Ishikawa (cell line): ENCODE data around the gene QPCTL.

ENCODE experiments used
- CEBPB ChIP-seq: IDR thresholded peaks from 2 replicates; pipeline ENCODE4 v1.6.1; 2012
- CREB1 ChIP-seq: IDR thresholded peaks from 2 replicates; pipeline ENCODE4 v1.6.1; 2012; ENCODE audit warnings: low read depth
- EP300 ChIP-seq: IDR thresholded peaks from 2 replicates; pipeline ENCODE4 v1.6.1; 2012; ENCODE audit warnings: borderline replicate concordance
- FOXM1 ChIP-seq: IDR thresholded peaks from 2 replicates; pipeline ENCODE4 v1.6.1; 2012; ENCODE audit warnings: low read depth, borderline replicate concordance
- RAD21 ChIP-seq: IDR thresholded peaks from 2 replicates; pipeline ENCODE4 v1.6.1; 2012; ENCODE audit warnings: low read depth
- TAF1 ChIP-seq: IDR thresholded peaks from 2 replicates; pipeline ENCODE4 v1.6.1; 2012; ENCODE audit warnings: low read depth, mild to moderate bottlenecking
- TCF12 ChIP-seq: IDR thresholded peaks from 2 replicates; pipeline ENCODE4 v1.6.1; 2012; ENCODE audit warnings: low read depth
- TF ChIP-seq, protein P1 (sequence below): IDR thresholded peaks from 2 replicates; pipeline ENCODE4 v1.6.1; 2012
- TF ChIP-seq, protein P2 (sequence below): IDR thresholded peaks from 2 replicates; pipeline ENCODE4 v1.6.1; 2012; ENCODE audit warnings: low read depth, mild to moderate bottlenecking

DNA sequence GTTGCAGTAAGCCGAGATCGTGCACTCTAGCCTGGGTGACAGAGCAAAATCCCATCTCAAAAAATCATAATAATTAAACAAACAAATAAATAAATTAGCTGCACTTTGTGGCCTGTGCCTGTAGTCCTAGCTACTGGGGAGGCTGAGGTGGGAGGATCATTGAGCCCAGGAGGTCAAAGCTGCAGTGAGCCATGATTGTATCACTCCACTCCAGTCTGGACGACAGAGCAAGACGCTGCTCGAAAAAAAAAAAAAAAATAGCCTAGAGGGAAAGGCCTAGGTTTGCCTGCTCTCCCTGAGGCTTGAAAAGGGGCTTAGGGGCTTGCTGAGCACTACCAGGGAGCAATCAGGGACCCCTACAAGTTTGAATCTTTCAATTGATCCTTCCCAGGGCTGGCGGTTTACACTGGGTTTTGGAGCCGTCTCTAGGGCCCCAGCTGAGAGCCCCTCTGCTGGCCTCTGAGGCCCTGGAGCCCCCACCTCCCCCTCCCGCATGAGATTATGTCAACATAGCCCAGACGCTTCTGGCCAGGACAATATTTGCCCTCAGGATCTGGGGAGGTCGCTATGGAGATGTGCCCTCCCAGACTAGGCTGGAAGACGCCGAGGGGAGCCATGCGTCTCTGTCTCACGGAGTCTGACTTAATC is 34.8 kb upstream of the QPCTL start:
- TF ChIP-seq CEBPB (no peak), CREB1 (no peak), EP300 (no peak), TAF1 (no peak), RAD21 (no peak), TCF12 (no peak), FOXM1 (no peak)
- TF ChIP-seq, protein P1, sequence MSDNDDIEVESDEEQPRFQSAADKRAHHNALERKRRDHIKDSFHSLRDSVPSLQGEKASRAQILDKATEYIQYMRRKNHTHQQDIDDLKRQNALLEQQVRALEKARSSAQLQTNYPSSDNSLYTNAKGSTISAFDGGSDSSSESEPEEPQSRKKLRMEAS = no peak
- TF ChIP-seq, protein P2, sequence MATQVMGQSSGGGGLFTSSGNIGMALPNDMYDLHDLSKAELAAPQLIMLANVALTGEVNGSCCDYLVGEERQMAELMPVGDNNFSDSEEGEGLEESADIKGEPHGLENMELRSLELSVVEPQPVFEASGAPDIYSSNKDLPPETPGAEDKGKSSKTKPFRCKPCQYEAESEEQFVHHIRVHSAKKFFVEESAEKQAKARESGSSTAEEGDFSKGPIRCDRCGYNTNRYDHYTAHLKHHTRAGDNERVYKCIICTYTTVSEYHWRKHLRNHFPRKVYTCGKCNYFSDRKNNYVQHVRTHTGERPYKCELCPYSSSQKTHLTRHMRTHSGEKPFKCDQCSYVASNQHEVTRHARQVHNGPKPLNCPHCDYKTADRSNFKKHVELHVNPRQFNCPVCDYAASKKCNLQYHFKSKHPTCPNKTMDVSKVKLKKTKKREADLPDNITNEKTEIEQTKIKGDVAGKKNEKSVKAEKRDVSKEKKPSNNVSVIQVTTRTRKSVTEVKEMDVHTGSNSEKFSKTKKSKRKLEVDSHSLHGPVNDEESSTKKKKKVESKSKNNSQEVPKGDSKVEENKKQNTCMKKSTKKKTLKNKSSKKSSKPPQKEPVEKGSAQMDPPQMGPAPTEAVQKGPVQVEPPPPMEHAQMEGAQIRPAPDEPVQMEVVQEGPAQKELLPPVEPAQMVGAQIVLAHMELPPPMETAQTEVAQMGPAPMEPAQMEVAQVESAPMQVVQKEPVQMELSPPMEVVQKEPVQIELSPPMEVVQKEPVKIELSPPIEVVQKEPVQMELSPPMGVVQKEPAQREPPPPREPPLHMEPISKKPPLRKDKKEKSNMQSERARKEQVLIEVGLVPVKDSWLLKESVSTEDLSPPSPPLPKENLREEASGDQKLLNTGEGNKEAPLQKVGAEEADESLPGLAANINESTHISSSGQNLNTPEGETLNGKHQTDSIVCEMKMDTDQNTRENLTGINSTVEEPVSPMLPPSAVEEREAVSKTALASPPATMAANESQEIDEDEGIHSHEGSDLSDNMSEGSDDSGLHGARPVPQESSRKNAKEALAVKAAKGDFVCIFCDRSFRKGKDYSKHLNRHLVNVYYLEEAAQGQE = no peak
